OCI-LY3 (cell line): Measurements from ENCODE around the gene CMC2.

ENCODE experiments used
- CTCF ChIP-seq: fragments of 200-600, 300-600 bp; sonication (generic); IDR thresholded peaks from 2 replicates; pipeline ENCODE4 v1.5.1; 2014; ENCODE audit warnings: antibody characterized with exemption, low read length, low read depth
- EZH2phosphoT487 ChIP-seq: fragments of 200-600 bp; shearing (Covaris generic); IDR thresholded peaks from 2 replicates; pipeline ENCODE4 v1.6.1; 2018; ENCODE audit warnings: antibody characterized with exemption, mixed run types, low read depth

GRCh38 chr16:80966617-80967016, 40.1 kb downstream of the CMC2 start:
- TF ChIP-seq CTCF (no peak), EZH2phosphoT487 (no peak)
